ENCODE measurements around the gene PAX2.

GRCh38 chr10:100715445-100716385, 29.7 kb upstream of the PAX2 start:
- TF ChIP-seq POLR2A (IDR thresholded peaks at IDR 0.05) (no peak), CTCF (IDR thresholded peaks at IDR 0.05) (no peak), EP300 (IDR thresholded peaks at IDR 0.05) (no peak)
